ENCODE measurements around the gene ITIH5.

DNA sequence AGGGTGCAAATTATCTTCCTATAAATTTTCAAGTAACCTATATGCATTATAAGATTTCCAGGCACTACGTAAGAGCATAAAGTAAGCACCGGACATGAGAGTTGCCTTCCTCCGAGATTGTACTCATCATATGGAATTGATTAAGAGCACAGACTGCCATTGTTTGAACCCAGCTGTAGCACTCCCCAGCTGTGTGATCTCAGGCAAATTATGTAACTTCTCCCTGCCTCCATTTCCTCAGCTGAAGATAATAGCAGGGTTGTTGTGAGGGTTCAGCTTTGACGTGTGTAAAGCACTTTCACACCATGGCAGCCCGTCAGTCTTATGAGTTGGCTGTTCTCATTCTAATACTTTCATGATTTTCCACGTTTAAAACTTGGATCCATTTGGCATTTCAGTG, 122.6 kb downstream of the ITIH5 start:
- TF ChIP-seq, protein P1, sequence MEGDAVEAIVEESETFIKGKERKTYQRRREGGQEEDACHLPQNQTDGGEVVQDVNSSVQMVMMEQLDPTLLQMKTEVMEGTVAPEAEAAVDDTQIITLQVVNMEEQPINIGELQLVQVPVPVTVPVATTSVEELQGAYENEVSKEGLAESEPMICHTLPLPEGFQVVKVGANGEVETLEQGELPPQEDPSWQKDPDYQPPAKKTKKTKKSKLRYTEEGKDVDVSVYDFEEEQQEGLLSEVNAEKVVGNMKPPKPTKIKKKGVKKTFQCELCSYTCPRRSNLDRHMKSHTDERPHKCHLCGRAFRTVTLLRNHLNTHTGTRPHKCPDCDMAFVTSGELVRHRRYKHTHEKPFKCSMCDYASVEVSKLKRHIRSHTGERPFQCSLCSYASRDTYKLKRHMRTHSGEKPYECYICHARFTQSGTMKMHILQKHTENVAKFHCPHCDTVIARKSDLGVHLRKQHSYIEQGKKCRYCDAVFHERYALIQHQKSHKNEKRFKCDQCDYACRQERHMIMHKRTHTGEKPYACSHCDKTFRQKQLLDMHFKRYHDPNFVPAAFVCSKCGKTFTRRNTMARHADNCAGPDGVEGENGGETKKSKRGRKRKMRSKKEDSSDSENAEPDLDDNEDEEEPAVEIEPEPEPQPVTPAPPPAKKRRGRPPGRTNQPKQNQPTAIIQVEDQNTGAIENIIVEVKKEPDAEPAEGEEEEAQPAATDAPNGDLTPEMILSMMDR (IDR thresholded peaks at IDR 0.05; ENCODE audit: insufficient read depth, low read depth, low read length): no peak
- no peak for TF ChIP-seq EZH2 (IDR thresholded peaks at IDR 0.05; ENCODE audit: insufficient read depth, low read length)
